A549 (cell line): ENCODE measurements around the gene ADAP1.

Source experiments
- HOXB5 ChIP-seq: fragments of 250-450 bp; sonication (Bioruptor Pico); IDR thresholded peaks from 2 replicates; pipeline ENCODE4 v1.5.0; 2020; ENCODE audit warnings: mild to moderate bottlenecking, moderate library complexity
- POLR2A ChIP-seq: IDR thresholded peaks from 2 replicates; pipeline ENCODE4 v1.6.1; 2012; ENCODE audit warnings: mild to moderate bottlenecking, low read length

- no peak for TF ChIP-seq HOXB5 (CRISPR knock-in tag)
- no peak for TF ChIP-seq POLR2A
These were observed 1.7 kb downstream of the ADAP1 start for GRCh38 chr7:952548-953441.
